Caco-2 (cell line): ENCODE measurements around the gene TRIB2. TPM values are rescaled to one million over a fixed set of nuclear protein-coding genes. Genes with fewer than 3 reads are reported as not detected.

Experiments
- BruUV-seq: library from RNA; stranded (reverse); fragments of 400-500 nt; replicated peaks from 2 replicates; lab custom pipeline; 2021; lab: Mats Ljungman, UMichigan
- CTCF ChIA-PET: fragments of 300-600 bp; sonication (Branson Sonifier 250); formaldehyde crosslinking; loops from one replicate; lab custom pipeline; 2022; ENCODE audit warnings: antibody characterized with exemption; lab: Charles Lee
- POLR2A ChIA-PET: fragments of 300-600 bp; sonication (Branson Sonifier 250); formaldehyde crosslinking; loops from one replicate; lab custom pipeline; 2022; ENCODE audit warnings: antibody characterized with exemption; lab: Charles Lee
- DNase-seq, 2 experiments: peaks; one replicate each; pipeline versions ENCODE4 v3.0.0 to v3.0.0-alpha.2; 2020 to 2022
- H3K27me3 ChIP-seq: replicated peaks from 2 replicates; pipeline ENCODE4 v1.6.0; 2011; ENCODE audit warnings: low read length; ENCODE audit not compliant: control insufficient read depth, insufficient read depth
- H3K36me3 ChIP-seq: 2 replicates; pipeline ENCODE4 v1.5.1; 2011; ENCODE audit warnings: low read length; ENCODE audit not compliant: control insufficient read depth, insufficient read depth
- H3K4me1 ChIP-seq: fragments of 250-450 bp; sonication (Bioruptor Pico); 2 replicates; pipeline ENCODE4 v1.5.1; 2020; ENCODE audit warnings: mild to moderate bottlenecking
- H3K4me3 ChIP-seq: 2 replicates; pipeline ENCODE4 v1.5.1; 2011; ENCODE audit warnings: low read depth, mild to moderate bottlenecking, control low read depth, low read length
- H3K9me3 ChIP-seq: fragments of 250-450 bp; sonication (Bioruptor Pico); 2 replicates; pipeline ENCODE4 v1.5.1; 2020; ENCODE audit warnings: mild to moderate bottlenecking, moderate library complexity
- H3K27ac Mint-ChIP-seq: one replicate; pipeline ENCODE4 v1.8.0; 2022; ENCODE audit warnings: mixed read lengths; ENCODE audit not compliant: unreplicated experiment
- H3K27me3 Mint-ChIP-seq: one replicate; pipeline ENCODE4 v1.8.0; 2022; ENCODE audit warnings: mixed read lengths; ENCODE audit not compliant: insufficient read depth, unreplicated experiment
- H3K36me3 Mint-ChIP-seq: one replicate; pipeline ENCODE4 v1.8.0; 2022; ENCODE audit warnings: mild to moderate bottlenecking, mixed read lengths; ENCODE audit not compliant: insufficient read depth, unreplicated experiment
- H3K4me1 Mint-ChIP-seq: one replicate; pipeline ENCODE4 v1.8.0; 2022; ENCODE audit warnings: low read depth, mixed read lengths; ENCODE audit not compliant: unreplicated experiment
- H3K4me3 Mint-ChIP-seq: one replicate; pipeline ENCODE4 v1.8.0; 2022; ENCODE audit warnings: mild to moderate bottlenecking, moderate library complexity, mixed read lengths; ENCODE audit not compliant: unreplicated experiment
- H3K9me3 Mint-ChIP-seq: one replicate; pipeline ENCODE4 v1.8.0; 2022; ENCODE audit warnings: mixed read lengths; ENCODE audit not compliant: unreplicated experiment
- intact Hi-C: fragments of 100-400 bp; cut with micrococcal nuclease; formaldehyde crosslinking; loops from one replicate; pipeline ENCODE4 v1.10.0; 2022; ENCODE audit not compliant: unreplicated experiment
- total RNA-seq: library from RNA; stranded (reverse); gene quantifications from 2 replicates; pipeline ENCODE4 v1.2.3, GENCODE V29; 2022
- TF ChIP-seq, protein P1 (sequence below), 2 experiments: fragments of 200-600 bp in 1 of 2; IDR thresholded peaks; 1 replicate in 1 of 2; 2 replicates in 1 of 2; pipeline versions ENCODE4 v1.5.1 to v1.8.0; 2011 to 2022; ENCODE audit warnings: antibody characterized with exemption in 1 of 2, control low read depth in 1 of 2, inconsistent platforms in 1 of 2, low read depth in 1 of 2, low read length in 1 of 2, mild to moderate bottlenecking in 1 of 2, moderate library complexity in 1 of 2; ENCODE audit not compliant: insufficient read depth in 1 of 2, severe bottlenecking in 1 of 2, unreplicated experiment in 1 of 2

The TRIB2 gene
- total RNA-seq, 1 experiment from 2014 or later: 2.9 TPM

- DNase-seq: no peak
- intact Hi-C loops: no loop called here
- Mint-ChIP-seq H3K4me1 (no peaks in the 10 kb centered on the region), H3K4me3 (no peak overlapping the region), H3K36me3 (no peaks in the 10 kb centered on the region), H3K27ac (no peak overlapping the region), H3K9me3 (peaks cover 7% of the 10 kb centered on the region), H3K27me3 (peaks cover 31% of the 10 kb centered on the region)
- Histone ChIP-seq H3K27me3 (peaks cover 4% of the 10 kb centered on the region), H3K4me3 (no peak overlapping the region), H3K9me3 (no peaks in the 10 kb centered on the region), H3K36me3 (no peaks in the 10 kb centered on the region), H3K4me1 (0 out of 2 replicates have a peak, but pooled peaks cover 5% of the 10 kb centered on the region)
- no TSS peak for BruUV-seq
- TF ChIP-seq, protein P1, sequence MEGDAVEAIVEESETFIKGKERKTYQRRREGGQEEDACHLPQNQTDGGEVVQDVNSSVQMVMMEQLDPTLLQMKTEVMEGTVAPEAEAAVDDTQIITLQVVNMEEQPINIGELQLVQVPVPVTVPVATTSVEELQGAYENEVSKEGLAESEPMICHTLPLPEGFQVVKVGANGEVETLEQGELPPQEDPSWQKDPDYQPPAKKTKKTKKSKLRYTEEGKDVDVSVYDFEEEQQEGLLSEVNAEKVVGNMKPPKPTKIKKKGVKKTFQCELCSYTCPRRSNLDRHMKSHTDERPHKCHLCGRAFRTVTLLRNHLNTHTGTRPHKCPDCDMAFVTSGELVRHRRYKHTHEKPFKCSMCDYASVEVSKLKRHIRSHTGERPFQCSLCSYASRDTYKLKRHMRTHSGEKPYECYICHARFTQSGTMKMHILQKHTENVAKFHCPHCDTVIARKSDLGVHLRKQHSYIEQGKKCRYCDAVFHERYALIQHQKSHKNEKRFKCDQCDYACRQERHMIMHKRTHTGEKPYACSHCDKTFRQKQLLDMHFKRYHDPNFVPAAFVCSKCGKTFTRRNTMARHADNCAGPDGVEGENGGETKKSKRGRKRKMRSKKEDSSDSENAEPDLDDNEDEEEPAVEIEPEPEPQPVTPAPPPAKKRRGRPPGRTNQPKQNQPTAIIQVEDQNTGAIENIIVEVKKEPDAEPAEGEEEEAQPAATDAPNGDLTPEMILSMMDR (IDR thresholded peaks at IDR 0.05; ENCODE audit: insufficient read depth in 1 of 2, low read depth in 1 of 2, low read length in 1 of 2, severe bottlenecking in 1 of 2, unreplicated experiment in 1 of 2): no peak
- ChIA-PET CTCF (no interaction called here), POLR2A (no interaction called here)
These were observed 4.1 kb downstream of the TRIB2 start for GRCh38 chr2:12720754-12721378.

GRCh38 chr2:12721566-12722446 is 5.1 kb downstream of the TRIB2 start:
- ChIA-PET POLR2A (no interaction called here), CTCF (interaction anchor here (0.5 kb wide), 1 partner anchor 58 kb away, joined by 4 read pairs; no protein-coding TSS in a partner anchor)
- Histone ChIP-seq H3K27me3 (peaks cover 1% of the 10 kb centered on the region; the same call in 1 of the 2 replicates), H3K4me1 (no peaks in the 10 kb centered on the region), H3K4me3 (no peak overlapping the region), H3K36me3 (no peaks in the 10 kb centered on the region), H3K9me3 (no peaks in the 10 kb centered on the region)
- H3K36me3 Mint-ChIP-seq: no peaks in the 10 kb centered on the region
- no TSS peak for BruUV-seq
- H3K27ac Mint-ChIP-seq: no peak overlapping the region
- peaks cover 28% of the 10 kb centered on the region for H3K27me3 Mint-ChIP-seq
- TF ChIP-seq, protein P1 (IDR thresholded peaks at IDR 0.05; ENCODE audit: insufficient read depth in 1 of 2, low read depth in 1 of 2, low read length in 1 of 2, severe bottlenecking in 1 of 2, unreplicated experiment in 1 of 2): no peak
- H3K4me1 Mint-ChIP-seq: no peaks in the 10 kb centered on the region
- DNase-seq: no peak
- peaks cover 7% of the 10 kb centered on the region for H3K9me3 Mint-ChIP-seq
- intact Hi-C loops: no loop called here
- no peak overlapping the region for H3K4me3 Mint-ChIP-seq

- H3K4me3 ChIP-seq: no peak overlapping the region
- peaks cover 7% of the 10 kb centered on the region for H3K9me3 Mint-ChIP-seq
- intact Hi-C loops: no loop called here
- H3K9me3 ChIP-seq: no peaks in the 10 kb centered on the region
- H3K27ac Mint-ChIP-seq: no peak overlapping the region
- H3K4me1 ChIP-seq: no peaks in the 10 kb centered on the region
- no peaks in the 10 kb centered on the region for H3K4me1 Mint-ChIP-seq
- CTCF ChIA-PET: no interaction called here
- no peak for DNase-seq
- H3K4me3 Mint-ChIP-seq: no peak overlapping the region
- no peaks in the 10 kb centered on the region for H3K36me3 Mint-ChIP-seq
- POLR2A ChIA-PET: no interaction called here
- no peaks in the 10 kb centered on the region for H3K36me3 ChIP-seq
- H3K27me3 ChIP-seq: peaks cover 1% of the 10 kb centered on the region; the same call in 1 of the 2 replicates
- BruUV-seq: no TSS peak
- peaks cover 26% of the 10 kb centered on the region for H3K27me3 Mint-ChIP-seq
- TF ChIP-seq, protein P1 (IDR thresholded peaks at IDR 0.05; ENCODE audit: insufficient read depth in 1 of 2, low read depth in 1 of 2, low read length in 1 of 2, severe bottlenecking in 1 of 2, unreplicated experiment in 1 of 2): no peak
These were observed 5.9 kb downstream of the TRIB2 start for GRCh38 chr2:12722447-12723316.
